GM11168 (cell line): Measurements from ENCODE around the gene DIAPH3.

Experiments
- in situ Hi-C: fragments of 300-500 bp; cut with MboI; formaldehyde crosslinking; loops from one replicate; pipeline ENCODE4 v1.12.0; 2022; ENCODE audit warnings: low sequenced_read_pairs; ENCODE audit not compliant: unreplicated experiment

The DIAPH3 gene

GRCh38 chr13:59975807-59976435, 187.8 kb downstream of the DIAPH3 start:
- in situ Hi-C loops = no loop called here

DNA sequence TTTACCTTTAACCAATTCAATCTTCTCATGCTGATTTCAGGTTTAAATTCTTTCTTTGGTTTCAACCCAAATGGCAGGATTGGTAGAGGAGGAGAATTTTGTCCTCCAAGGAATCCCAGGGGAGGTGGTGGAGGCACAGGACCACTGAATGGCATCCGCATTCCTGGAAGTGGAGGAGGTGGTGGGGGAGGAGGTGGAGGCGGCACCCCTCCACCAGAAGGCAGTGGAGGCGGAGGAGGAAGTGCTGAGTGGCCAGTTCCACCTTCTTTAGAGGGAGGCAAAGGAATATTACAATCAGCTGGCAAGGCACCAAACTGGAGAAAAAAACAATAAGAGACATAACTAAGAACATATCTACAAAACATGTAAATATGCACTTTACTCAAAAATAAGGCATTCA, 192.9 kb downstream of the DIAPH3 start:
- in situ Hi-C loops = no loop called here

- in situ Hi-C loops = no loop called here
Observed at GRCh38 chr13:59963827-59964226, 199.9 kb downstream of the DIAPH3 start.

DNA sequence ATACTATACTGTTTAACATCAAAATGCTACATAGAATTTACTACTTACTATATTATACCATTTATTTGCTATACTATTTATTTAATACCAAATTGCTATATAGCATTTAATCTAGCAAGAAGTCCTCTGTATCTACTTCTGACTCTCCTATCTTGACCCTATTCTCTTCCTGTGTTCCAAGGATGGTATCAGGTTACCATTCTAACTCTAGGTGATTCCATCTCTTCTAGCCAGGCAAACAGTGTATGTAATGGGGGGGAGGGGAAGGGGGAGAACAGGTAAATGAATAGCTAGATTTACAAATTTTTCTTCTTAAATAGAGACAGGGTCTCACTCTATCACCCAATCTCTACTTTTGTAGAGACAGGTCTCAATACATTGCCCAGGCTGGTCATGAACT, 200.3 kb downstream of the DIAPH3 start:
- in situ Hi-C loops = no loop called here

DNA sequence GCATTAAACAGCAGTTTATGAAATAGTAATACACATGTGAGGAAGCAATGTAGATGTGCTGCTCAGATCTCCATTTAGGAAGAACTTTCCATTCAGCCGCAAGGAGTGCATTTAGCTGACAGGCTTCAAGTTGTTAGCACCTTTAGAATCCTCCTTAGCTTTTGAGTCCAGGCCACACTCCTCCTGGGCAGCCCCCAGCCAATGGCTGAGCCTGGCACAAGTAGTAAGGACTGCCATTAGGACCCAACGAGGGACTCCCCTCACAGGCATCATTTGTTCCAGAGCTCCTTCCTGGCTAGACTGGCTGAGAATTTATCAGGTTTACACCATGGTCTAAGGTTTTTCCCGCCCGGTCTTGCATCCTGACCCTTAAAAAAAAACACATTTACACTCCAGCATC, 201.4 kb downstream of the DIAPH3 start:
- in situ Hi-C loops = no loop called here

GRCh38 chr13:59960683-59961082, 203.0 kb downstream of the DIAPH3 start:
- in situ Hi-C loops = no loop called here

- in situ Hi-C loops = no loop called here
Observed at GRCh38 chr13:59957438-59957837, 206.3 kb downstream of the DIAPH3 start.

DNA sequence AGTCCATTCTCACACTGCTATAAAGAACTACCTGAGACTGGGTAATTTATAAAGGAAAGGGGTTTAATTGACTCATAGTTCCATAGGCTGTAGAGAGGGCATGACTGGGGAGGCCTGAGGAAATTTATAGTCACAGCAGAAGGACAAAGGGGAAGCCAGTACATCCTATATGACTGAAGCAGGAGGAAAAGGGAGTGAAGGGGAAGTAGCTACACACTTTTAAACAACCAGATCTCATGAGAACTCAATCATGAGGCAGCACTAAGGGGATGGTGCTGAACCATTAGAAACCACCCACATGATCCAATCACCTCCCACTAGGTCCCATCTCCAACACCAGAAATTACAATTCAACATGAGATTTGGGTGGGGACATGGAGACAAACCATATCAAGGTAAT, 209.1 kb downstream of the DIAPH3 start:
- in situ Hi-C loops = no loop called here

DNA sequence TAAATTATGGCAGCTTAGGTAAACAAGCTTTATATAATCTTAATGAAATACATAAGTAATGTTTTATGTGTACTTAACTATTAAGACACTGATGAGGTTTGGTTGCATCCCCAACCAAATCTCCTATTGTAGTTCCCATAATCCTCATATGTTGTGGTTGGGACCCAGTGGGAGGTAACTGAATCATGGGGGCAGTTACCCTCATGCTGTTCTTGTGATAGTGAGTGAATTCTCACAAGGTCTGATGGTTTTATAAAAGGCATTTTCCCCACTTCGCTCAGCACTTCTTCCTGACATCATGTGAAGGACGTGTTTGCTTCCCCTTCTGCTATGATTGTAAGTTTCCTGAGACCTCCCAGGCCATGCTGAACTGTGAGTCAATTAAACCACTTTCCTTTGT, 212.7 kb downstream of the DIAPH3 start:
- in situ Hi-C loops = no loop called here

GRCh38 chr13:59950266-59950665, 213.5 kb downstream of the DIAPH3 start:
- in situ Hi-C loops = no loop called here

DNA sequence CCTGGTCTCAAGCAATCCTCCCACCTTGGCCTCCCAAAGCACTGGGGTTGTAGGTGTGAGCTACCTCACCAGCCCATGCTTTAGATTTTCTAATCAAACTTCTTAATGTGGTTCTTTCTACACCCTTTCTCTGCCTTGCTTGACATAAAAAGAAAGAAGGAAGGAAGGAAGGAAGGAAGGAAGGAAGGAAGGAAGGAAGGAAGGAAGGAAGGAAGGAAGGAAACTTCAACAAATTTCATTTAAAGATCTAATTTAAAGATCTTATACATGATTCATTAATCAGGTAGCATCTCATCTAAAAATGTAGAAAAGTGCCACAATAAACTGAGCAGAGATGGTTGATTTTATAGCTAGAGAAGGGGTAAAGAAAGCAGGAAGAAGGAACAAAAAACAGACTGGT, 215.0 kb downstream of the DIAPH3 start:
- in situ Hi-C loops = no loop called here

DNA sequence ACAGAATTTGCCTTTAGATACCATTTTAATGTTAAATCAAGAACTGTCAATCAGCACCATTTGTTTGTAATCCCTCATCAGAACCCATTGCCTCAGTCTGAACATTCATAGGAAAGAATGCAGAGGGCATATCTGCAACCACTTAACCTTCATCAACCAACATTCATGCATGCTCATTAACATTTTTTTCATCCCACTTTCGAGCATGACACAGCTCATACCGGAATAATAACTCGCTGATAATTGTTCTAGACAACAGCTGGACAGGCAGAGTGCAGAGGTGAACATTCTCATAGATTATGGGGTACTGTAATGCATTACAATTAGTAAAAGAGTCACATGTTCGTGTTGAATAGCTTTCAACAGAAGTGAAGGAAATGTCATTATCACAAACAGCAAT, 216.8 kb downstream of the DIAPH3 start:
- in situ Hi-C loops = no loop called here

DNA sequence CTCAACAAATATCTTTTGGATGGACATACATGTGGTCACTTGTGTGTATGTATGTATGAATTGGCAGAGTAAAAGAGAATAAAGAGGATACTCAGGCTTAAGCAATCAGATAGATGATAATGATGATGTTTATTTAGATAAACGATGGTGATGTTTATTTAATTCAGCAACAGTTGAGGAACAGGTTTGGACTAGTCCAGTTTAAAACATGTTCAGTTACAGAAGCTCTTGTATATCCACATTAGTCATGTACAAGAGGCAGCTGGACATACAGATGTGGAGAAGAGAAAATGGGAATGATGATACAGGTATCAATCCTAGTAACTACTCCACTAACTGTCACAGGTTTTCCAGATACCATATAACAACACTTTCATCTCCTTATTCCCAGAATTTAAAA, 232.1 kb downstream of the DIAPH3 start:
- in situ Hi-C loops = no loop called here

DNA sequence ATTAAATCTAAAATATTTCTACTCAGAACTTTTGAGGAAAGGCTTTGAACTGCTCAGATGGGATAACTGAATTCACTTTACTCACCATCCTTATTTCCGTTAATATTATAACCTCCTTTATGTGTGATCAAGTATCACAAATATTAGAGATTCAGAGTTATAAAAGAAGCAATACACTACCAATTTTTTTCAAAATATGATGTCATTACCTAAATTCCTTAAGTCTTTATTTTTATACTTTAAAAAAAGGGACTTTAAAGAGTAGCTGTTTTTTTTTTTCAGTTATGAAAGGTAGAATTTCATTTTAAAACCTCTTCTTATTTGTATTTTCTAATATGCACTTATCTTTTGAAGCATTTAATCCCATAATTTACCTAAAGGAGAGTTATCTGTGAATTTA, 239.5 kb downstream of the DIAPH3 start:
- in situ Hi-C loops = no loop called here

DNA sequence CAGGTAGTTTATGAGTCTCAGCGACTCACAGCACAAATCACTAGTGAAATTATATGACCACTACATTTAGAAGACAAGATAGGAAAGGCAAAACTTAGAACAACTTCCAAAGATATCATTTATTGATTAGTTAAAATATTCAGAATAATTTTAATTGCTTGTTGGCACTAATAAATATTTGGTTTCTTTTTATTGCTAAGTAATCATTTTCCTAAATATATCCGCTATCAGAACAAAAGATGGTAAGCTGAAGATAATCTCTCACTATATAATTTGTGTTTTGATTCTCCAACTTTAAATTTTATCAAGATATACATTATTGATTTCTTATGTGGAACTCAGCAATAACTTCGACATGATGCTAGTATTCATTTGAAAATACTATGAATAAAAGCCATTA, 248.5 kb downstream of the DIAPH3 start:
- in situ Hi-C loops = no loop called here

- in situ Hi-C loops = no loop called here
Observed at GRCh38 chr13:59914556-59914955, 249.2 kb downstream of the DIAPH3 start.

DNA sequence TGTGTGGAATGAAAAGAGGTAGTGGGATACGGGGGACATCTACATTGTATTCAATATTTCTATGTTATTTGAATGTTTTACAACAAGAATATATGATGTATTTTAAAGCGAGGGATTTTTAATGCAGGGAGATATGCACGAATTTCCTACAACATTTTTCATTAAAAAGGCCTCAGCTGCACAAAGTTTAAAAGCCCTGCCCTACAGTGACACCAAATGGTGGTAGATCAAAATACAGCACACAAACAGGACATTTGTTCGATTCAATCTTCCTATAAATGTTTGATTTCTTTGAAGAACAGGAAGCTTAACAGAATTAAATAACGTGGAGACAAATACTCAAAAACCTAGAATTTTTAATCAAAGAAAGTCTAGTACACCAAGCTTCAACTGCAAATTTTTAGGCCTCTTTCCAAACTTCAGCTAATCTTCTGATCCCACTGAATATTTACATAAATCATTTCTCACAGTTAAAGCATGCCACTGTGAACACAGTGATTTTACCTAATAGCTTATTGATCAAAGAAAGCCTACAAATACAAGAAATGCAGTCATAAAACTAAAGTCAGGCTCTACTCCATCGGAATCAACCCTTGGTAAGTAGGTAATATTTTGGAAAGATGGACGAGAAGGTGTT, 257.2 kb downstream of the DIAPH3 start:
- in situ Hi-C loops = loop anchor here (10.0 kb wide), 1 partner anchor 222 kb away; no protein-coding TSS in a partner anchor

DNA sequence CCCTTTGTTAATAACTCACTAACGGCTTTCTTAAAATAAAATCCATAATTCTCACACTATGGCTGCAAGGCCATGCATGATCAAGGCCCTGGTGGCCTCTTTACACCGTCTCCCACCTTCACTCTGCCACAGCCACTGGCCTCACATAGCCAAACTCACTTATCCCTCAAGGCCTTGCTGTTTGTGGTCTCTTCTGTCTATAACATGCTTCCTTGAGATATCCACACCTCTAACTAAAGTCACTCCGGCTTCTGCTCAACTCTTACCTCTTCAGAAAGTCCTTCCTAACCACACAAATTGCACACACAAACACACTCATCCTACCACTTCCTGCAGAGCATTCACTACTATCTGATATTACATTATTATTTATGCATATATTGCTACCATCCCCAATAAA, 262.5 kb downstream of the DIAPH3 start:
- in situ Hi-C loops = loop anchor here (10.0 kb wide), 1 partner anchor 216 kb away; no protein-coding TSS in a partner anchor

- in situ Hi-C loops = no loop called here
Observed at GRCh38 chr13:59898066-59898465, 265.7 kb downstream of the DIAPH3 start.

DNA sequence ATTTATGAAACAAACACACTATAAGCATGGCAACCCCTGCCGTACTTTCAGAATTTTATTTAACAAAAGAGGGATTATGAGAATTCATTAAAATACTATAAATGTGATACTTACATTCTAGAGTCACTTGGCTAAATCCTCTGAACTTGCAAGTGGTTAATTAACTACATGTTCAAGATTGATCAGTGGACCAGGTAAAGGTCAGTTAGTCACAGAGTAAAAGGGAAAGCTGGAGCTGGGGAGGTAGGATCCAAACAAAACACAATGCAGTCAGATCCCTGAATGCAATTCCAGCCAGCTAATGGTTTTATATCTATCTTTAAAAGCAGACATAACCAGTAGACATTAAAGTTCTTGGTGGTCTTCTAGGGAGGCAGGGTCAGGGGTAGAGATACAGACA, 270.5 kb downstream of the DIAPH3 start:
- in situ Hi-C loops = no loop called here

- in situ Hi-C loops = no loop called here
Observed at GRCh38 chr13:59891053-59891452, 272.7 kb downstream of the DIAPH3 start.

- in situ Hi-C loops = no loop called here
Observed at GRCh38 chr13:59890054-59890453, 273.7 kb downstream of the DIAPH3 start.
